ENCODE results near the gene BTNL2.

Gene BTNL2

GRCh38 chr6:32406857-32407256, at the start of gene BTNL2:
Gene BTNL2 (minus strand): TSS chr6:32407181. CDS start chr6:32407123, 58 bp downstream.
- no peak for TF ChIP-seq ESRRG (CRISPR knock-in tag; IDR thresholded peaks at IDR 0.05)
- ATAC-seq: no peak

GRCh38 chr6:32449088-32449736, 42.2 kb upstream of the BTNL2 start:
- no peak for ATAC-seq
- no peak for TF ChIP-seq CSDC2 (CRISPR knock-in tag; IDR thresholded peaks at IDR 0.05)
- no peak for TF ChIP-seq ZFP30 (CRISPR knock-in tag; IDR thresholded peaks at IDR 0.05)
- no peak for TF ChIP-seq BACH2 (CRISPR knock-in tag; IDR thresholded peaks at IDR 0.05; ENCODE audit: borderline replicate concordance)
- TF ChIP-seq ZC3H10 (CRISPR knock-in tag; IDR thresholded peaks at IDR 0.05): no peak
- no peak for TF ChIP-seq ZNF565 (CRISPR knock-in tag; conservative IDR thresholded peaks at IDR 0.05; ENCODE audit: low read depth)
- TF ChIP-seq ESRRG (CRISPR knock-in tag; IDR thresholded peaks at IDR 0.05): no peak
- TF ChIP-seq OSR1 (CRISPR knock-in tag; IDR thresholded peaks at IDR 0.05): no peak
- no peak for TF ChIP-seq ZNF8 (CRISPR knock-in tag; IDR thresholded peaks at IDR 0.05)
- TF ChIP-seq RARB (CRISPR knock-in tag; IDR thresholded peaks at IDR 0.05): no peak
- TF ChIP-seq TSHZ2 (CRISPR knock-in tag; IDR thresholded peaks at IDR 0.05): no peak
- no peak for TF ChIP-seq CSRNP3 (CRISPR knock-in tag; IDR thresholded peaks at IDR 0.05)
- no peak for TF ChIP-seq PPARA (CRISPR knock-in tag; IDR thresholded peaks at IDR 0.05; ENCODE audit: borderline replicate concordance)
- no peak for TF ChIP-seq PATZ1 (CRISPR knock-in tag; IDR thresholded peaks at IDR 0.05; ENCODE audit: borderline replicate concordance)
- TF ChIP-seq ARNTL (CRISPR knock-in tag; IDR thresholded peaks at IDR 0.05; ENCODE audit: borderline replicate concordance, low read depth): no peak

GRCh38 chr6:32447932-32448331, 41.0 kb upstream of the BTNL2 start:
- no peak for TF ChIP-seq ZNF8 (CRISPR knock-in tag; IDR thresholded peaks at IDR 0.05)
- TF ChIP-seq TSHZ2 (CRISPR knock-in tag; IDR thresholded peaks at IDR 0.05): no peak
- no peak for TF ChIP-seq ZNF70 (CRISPR knock-in tag; IDR thresholded peaks at IDR 0.05)
- ATAC-seq: no peak

- ATAC-seq: no peak
- TF ChIP-seq BACH2 (CRISPR knock-in tag; IDR thresholded peaks at IDR 0.05; ENCODE audit: borderline replicate concordance) (no peak), ARNTL (CRISPR knock-in tag; IDR thresholded peaks at IDR 0.05; ENCODE audit: borderline replicate concordance, low read depth) (no peak)
Observed at GRCh38 chr6:32445321-32445854, 38.4 kb upstream of the BTNL2 start.

- no peak for TF ChIP-seq TOX (CRISPR knock-in tag; IDR thresholded peaks at IDR 0.05; ENCODE audit: borderline replicate concordance)
- no peak for ATAC-seq
Observed at GRCh38 chr6:32444433-32444832, 37.5 kb upstream of the BTNL2 start.

Data from SK-N-SH treated with all-trans-retinoic acid at 6 μM for 48 hours (cell line).